WTC11 (cell line): ENCODE data around the gene STT3B. TPM values are rescaled to one million over a fixed set of nuclear protein-coding genes. Genes with fewer than 3 reads are reported as not detected.

Experiments used
- ATAC-seq: fragments of 200-7000 bp; cut with Tn5 transposase; 2 replicates; pipeline ENCODE4 v1.10.0; 2021; ENCODE audit warnings: mild to moderate bottlenecking, moderate library complexity
- CTCF ChIA-PET: fragments of 300-600 bp; sonication (Branson Sonifier 250); formaldehyde crosslinking; loops from one replicate; lab custom pipeline; 2021; ENCODE audit warnings: antibody characterized with exemption; lab: Charles Lee
- POLR2A ChIA-PET: fragments of 350-600 bp; sonication (Branson Sonifier 250); formaldehyde crosslinking; loops from one replicate; lab custom pipeline; 2021; ENCODE audit warnings: antibody characterized with exemption; lab: Charles Lee
- DNase-seq: peaks from one replicate; pipeline ENCODE4 v3.0.0; 2021; ENCODE audit warnings: low spot score
- H3K27ac Mint-ChIP-seq: 2 replicates; pipeline ENCODE4 v1.8.0; 2021; ENCODE audit warnings: mixed read lengths
- H3K27me3 Mint-ChIP-seq: 2 replicates; pipeline ENCODE4 v1.8.0; 2021; ENCODE audit warnings: low read depth, mild to moderate bottlenecking, moderate library complexity, mixed read lengths
- H3K36me3 Mint-ChIP-seq: 2 replicates; pipeline ENCODE4 v1.8.0; 2021; ENCODE audit warnings: mixed read lengths
- H3K4me1 Mint-ChIP-seq: 2 replicates; pipeline ENCODE4 v1.8.0; 2022; ENCODE audit warnings: mixed read lengths
- H3K4me3 Mint-ChIP-seq: 2 replicates; pipeline ENCODE4 v1.8.0; 2021; ENCODE audit warnings: mild to moderate bottlenecking, moderate library complexity, mixed read lengths
- H3K9me3 Mint-ChIP-seq: 2 replicates; pipeline ENCODE4 v1.8.0; 2021; ENCODE audit warnings: mixed read lengths
- AFF4 ChIP-seq: sonication (generic); formaldehyde crosslinking; IDR thresholded peaks from 2 replicates; pipeline ENCODE4 v1.8.1; 2023; ENCODE audit warnings: mild to moderate bottlenecking, missing genetic modification reagents, borderline replicate concordance
- ATF1 ChIP-seq: sonication (generic); formaldehyde crosslinking; IDR thresholded peaks from 2 replicates; pipeline ENCODE4 v1.8.1; 2023; ENCODE audit warnings: mild to moderate bottlenecking, moderate library complexity, missing genetic modification reagents
- CBFB ChIP-seq: sonication (generic); formaldehyde crosslinking; IDR thresholded peaks from 2 replicates; pipeline ENCODE4 v1.8.1; 2022; ENCODE audit warnings: mild to moderate bottlenecking, low read depth, missing genetic modification reagents
- E2F4 ChIP-seq: sonication (generic); formaldehyde crosslinking; IDR thresholded peaks from 2 replicates; pipeline ENCODE4 v1.8.1; 2022; ENCODE audit warnings: low read depth, mild to moderate bottlenecking, moderate library complexity, missing genetic modification reagents, borderline replicate concordance
- E2F5 ChIP-seq: sonication (generic); formaldehyde crosslinking; IDR thresholded peaks from 2 replicates; pipeline ENCODE4 v1.8.1; 2022; ENCODE audit warnings: mild to moderate bottlenecking, moderate library complexity, missing genetic modification reagents
- ELF4 ChIP-seq: sonication (generic); formaldehyde crosslinking; IDR thresholded peaks from 2 replicates; pipeline ENCODE4 v1.8.1; 2022; ENCODE audit warnings: low read depth, mild to moderate bottlenecking, moderate library complexity, missing genetic modification reagents
- ETV6 ChIP-seq: sonication (generic); formaldehyde crosslinking; IDR thresholded peaks from 2 replicates; pipeline ENCODE4 v1.8.1; 2022; ENCODE audit warnings: mild to moderate bottlenecking, missing genetic modification reagents
- FOXJ3 ChIP-seq: sonication (generic); formaldehyde crosslinking; IDR thresholded peaks from 2 replicates; pipeline ENCODE4 v1.9.0; 2021; ENCODE audit warnings: missing genetic modification reagents, mild to moderate bottlenecking, borderline replicate concordance
- FOXK1 ChIP-seq: sonication (generic); formaldehyde crosslinking; IDR thresholded peaks from 2 replicates; pipeline ENCODE4 v1.8.0; 2022; ENCODE audit warnings: mild to moderate bottlenecking, moderate library complexity, missing genetic modification reagents
- GABPB1 ChIP-seq: sonication (generic); formaldehyde crosslinking; IDR thresholded peaks from 2 replicates; pipeline ENCODE4 v1.8.1; 2023; ENCODE audit warnings: mild to moderate bottlenecking, missing genetic modification reagents
- JUN ChIP-seq: sonication (generic); formaldehyde crosslinking; IDR thresholded peaks from 2 replicates; pipeline ENCODE4 v1.8.0; 2023; ENCODE audit warnings: mild to moderate bottlenecking, missing genetic modification reagents
- MXD4 ChIP-seq: fragments of 250-450 bp; sonication (Bioruptor Pico); IDR thresholded peaks from 2 replicates; pipeline ENCODE4 v1.8.0; 2021; ENCODE audit warnings: mild to moderate bottlenecking, moderate library complexity, borderline replicate concordance
- RELA ChIP-seq: sonication (generic); formaldehyde crosslinking; IDR thresholded peaks from 2 replicates; pipeline ENCODE4 v1.8.1; 2022; ENCODE audit warnings: missing genetic modification reagents, mild to moderate bottlenecking, borderline replicate concordance
- SMAD3 ChIP-seq: sonication (generic); formaldehyde crosslinking; IDR thresholded peaks from 2 replicates; pipeline ENCODE4 v1.8.0; 2022; ENCODE audit warnings: missing genetic modification reagents, mild to moderate bottlenecking, borderline replicate concordance
- SMAD4 ChIP-seq: sonication (generic); formaldehyde crosslinking; IDR thresholded peaks from 2 replicates; pipeline ENCODE4 v1.8.0; 2022; ENCODE audit warnings: mild to moderate bottlenecking, missing genetic modification reagents
- SP1 ChIP-seq: sonication (generic); formaldehyde crosslinking; conservative IDR thresholded peaks from 2 replicates; pipeline ENCODE4 v1.8.1; 2022; ENCODE audit warnings: missing genetic modification reagents
- TP53 ChIP-seq: sonication (generic); formaldehyde crosslinking; IDR thresholded peaks from 2 replicates; pipeline ENCODE4 v1.8.1; 2023; ENCODE audit warnings: mild to moderate bottlenecking, missing genetic modification reagents
- ZNF219 ChIP-seq: sonication (generic); formaldehyde crosslinking; IDR thresholded peaks from 2 replicates; pipeline ENCODE4 v1.8.0; 2023; ENCODE audit warnings: missing genetic modification reagents, mild to moderate bottlenecking, borderline replicate concordance
- ZNF512 ChIP-seq: sonication (generic); formaldehyde crosslinking; IDR thresholded peaks from 2 replicates; pipeline ENCODE4 v1.8.1; 2022; ENCODE audit warnings: missing genetic modification reagents, borderline replicate concordance
- ZNF671 ChIP-seq: fragments of 250-450 bp; sonication (Bioruptor Pico); IDR thresholded peaks from 2 replicates; pipeline ENCODE4 v1.8.0; 2021; ENCODE audit warnings: mild to moderate bottlenecking
- total RNA-seq: library from RNA; stranded (reverse); gene quantifications from 3 replicates; pipeline ENCODE4 v1.2.3, GENCODE V29; 2021
- TF ChIP-seq, protein P1 (sequence below): sonication (generic); formaldehyde crosslinking; IDR thresholded peaks from 2 replicates; pipeline ENCODE4 v1.8.0; 2022; ENCODE audit warnings: mild to moderate bottlenecking, missing genetic modification reagents
- TF ChIP-seq, protein P2 (sequence below): fragments of 250-450 bp; sonication (Bioruptor Pico); IDR thresholded peaks from 2 replicates; pipeline ENCODE4 v1.9.0; 2021; ENCODE audit warnings: mild to moderate bottlenecking

The STT3B gene
- total RNA-seq, 1 experiment from 2014 or later, result 103 TPM

DNA sequence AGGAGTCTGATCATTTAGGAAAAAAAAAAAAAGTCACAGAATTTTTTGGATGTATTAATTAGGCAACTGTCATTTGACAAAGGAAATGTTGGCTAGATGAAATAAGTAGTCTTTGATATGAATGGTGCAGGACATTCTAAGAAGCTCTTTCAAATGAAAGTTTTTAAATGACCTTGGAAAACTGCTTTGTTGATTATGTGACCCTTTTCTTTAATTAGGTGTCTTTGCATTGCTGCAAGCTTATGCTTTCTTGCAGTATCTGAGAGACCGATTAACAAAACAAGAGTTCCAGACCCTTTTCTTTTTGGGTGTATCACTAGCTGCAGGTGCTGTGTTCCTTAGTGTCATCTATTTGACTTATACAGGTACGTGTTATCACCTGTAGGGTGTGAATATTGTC lies 84.0 kb downstream of the STT3B start (continued):
- TF ChIP-seq AFF4 (CRISPR knock-in tag) (no peak), JUN (CRISPR knock-in tag) (no peak), TP53 (CRISPR knock-in tag) (no peak)

DNA sequence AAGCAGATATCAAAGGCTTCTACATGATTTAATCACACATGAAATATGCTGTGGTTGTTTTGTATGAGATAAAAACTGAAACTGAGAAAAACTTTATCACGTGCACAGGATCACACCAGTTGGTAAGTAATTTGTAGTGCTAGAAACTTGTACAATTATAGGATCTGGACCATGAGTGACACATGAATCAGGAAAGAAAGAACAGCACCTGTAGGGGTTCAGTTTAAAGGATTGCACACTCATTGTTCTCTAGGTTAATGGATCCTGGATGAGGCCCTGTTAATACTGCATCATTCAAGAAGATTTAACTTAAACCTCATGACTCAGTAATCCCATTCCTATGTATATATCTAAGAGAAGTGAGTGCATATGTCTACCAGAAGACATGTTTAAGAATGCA lies 87.9 kb downstream of the STT3B start:
- Mint-ChIP-seq H3K27me3 (no peaks in the 10 kb centered on the region), H3K36me3 (peaks cover 16% of the 10 kb centered on the region), H3K27ac (no peak overlapping the region), H3K4me3 (no peak overlapping the region), H3K4me1 (peaks cover 32% of the 10 kb centered on the region), H3K9me3 (no peaks in the 10 kb centered on the region)
- no peak for DNase-seq
- no peak for ATAC-seq
- POLR2A ChIA-PET, result no interaction called here
- TF ChIP-seq ATF1 (CRISPR knock-in tag) (no peak), ELF4 (CRISPR knock-in tag) (no peak), ZNF219 (no peak), ETV6 (CRISPR knock-in tag) (no peak), CBFB (CRISPR knock-in tag) (no peak), SP1 (CRISPR knock-in tag) (no peak), FOXK1 (CRISPR knock-in tag) (no peak), E2F5 (CRISPR knock-in tag) (no peak), SMAD4 (CRISPR knock-in tag) (no peak), ZNF671 (CRISPR knock-in tag) (no peak), MXD4 (CRISPR knock-in tag) (no peak), E2F4 (CRISPR knock-in tag) (no peak)
- TF ChIP-seq, protein P1, sequence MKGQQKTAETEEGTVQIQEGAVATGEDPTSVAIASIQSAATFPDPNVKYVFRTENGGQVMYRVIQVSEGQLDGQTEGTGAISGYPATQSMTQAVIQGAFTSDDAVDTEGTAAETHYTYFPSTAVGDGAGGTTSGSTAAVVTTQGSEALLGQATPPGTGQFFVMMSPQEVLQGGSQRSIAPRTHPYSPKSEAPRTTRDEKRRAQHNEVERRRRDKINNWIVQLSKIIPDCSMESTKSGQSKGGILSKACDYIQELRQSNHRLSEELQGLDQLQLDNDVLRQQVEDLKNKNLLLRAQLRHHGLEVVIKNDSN (CRISPR knock-in tag), result no peak
- CTCF ChIA-PET, result no interaction called here

DNA sequence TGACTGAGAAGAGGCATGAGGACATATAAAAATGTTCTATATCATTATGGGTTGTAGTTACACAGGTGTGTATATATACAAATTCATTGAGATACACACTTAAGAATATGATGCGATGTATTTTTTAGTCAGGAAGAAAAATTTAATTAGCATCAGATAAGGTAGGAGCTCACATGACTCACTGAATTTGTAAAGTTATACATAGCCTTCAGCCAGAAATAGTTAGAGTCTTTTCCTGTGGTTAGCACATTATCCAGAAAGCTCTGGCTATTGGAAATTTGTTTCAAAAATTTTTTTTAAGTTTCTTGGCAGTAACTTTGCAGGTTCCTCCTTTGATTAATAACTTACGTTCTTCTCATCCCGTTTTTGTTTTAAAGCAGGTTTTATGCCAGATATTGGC lies 88.6 kb downstream of the STT3B start:
- Mint-ChIP-seq H3K36me3 (peaks cover 16% of the 10 kb centered on the region), H3K4me1 (peaks cover 32% of the 10 kb centered on the region), H3K27ac (no peak overlapping the region), H3K4me3 (no peak overlapping the region), H3K27me3 (no peaks in the 10 kb centered on the region), H3K9me3 (no peaks in the 10 kb centered on the region)
- ChIA-PET POLR2A (no interaction called here), CTCF (no interaction called here)
- ATAC-seq (no peak), DNase-seq (no peak)
- TF ChIP-seq ZNF512 (CRISPR knock-in tag), result no peak
- TF ChIP-seq GABPB1, result no peak
- TF ChIP-seq MXD4 (CRISPR knock-in tag), result no peak
- no peak for TF ChIP-seq FOXJ3 (CRISPR knock-in tag)
- TF ChIP-seq RELA, result no peak
- TF ChIP-seq, protein P2, sequence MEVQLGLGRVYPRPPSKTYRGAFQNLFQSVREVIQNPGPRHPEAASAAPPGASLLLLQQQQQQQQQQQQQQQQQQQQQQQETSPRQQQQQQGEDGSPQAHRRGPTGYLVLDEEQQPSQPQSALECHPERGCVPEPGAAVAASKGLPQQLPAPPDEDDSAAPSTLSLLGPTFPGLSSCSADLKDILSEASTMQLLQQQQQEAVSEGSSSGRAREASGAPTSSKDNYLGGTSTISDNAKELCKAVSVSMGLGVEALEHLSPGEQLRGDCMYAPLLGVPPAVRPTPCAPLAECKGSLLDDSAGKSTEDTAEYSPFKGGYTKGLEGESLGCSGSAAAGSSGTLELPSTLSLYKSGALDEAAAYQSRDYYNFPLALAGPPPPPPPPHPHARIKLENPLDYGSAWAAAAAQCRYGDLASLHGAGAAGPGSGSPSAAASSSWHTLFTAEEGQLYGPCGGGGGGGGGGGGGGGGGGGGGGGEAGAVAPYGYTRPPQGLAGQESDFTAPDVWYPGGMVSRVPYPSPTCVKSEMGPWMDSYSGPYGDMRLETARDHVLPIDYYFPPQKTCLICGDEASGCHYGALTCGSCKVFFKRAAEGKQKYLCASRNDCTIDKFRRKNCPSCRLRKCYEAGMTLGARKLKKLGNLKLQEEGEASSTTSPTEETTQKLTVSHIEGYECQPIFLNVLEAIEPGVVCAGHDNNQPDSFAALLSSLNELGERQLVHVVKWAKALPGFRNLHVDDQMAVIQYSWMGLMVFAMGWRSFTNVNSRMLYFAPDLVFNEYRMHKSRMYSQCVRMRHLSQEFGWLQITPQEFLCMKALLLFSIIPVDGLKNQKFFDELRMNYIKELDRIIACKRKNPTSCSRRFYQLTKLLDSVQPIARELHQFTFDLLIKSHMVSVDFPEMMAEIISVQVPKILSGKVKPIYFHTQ (CRISPR knock-in tag), result no peak
- no peak for TF ChIP-seq SMAD3 (CRISPR knock-in tag)
